GM19452 (cell line): Measurements from ENCODE around the gene CSGALNACT2.
"Not testable (repeated sequence)": the region's sequence is repeated elsewhere in the genome, so short reads cannot be mapped to it uniquely, and the experiment has no call there.

ENCODE experiments used
- ATAC-seq: cut with Tn5 transposase; IDR thresholded peaks from one replicate; pipeline ENCODE4 v1.9.1; 2021; ENCODE audit not compliant: unreplicated experiment

The CSGALNACT2 gene

GRCh38 chr10:43137717-43138020 is 576 bp upstream of the CSGALNACT2 start:
- peak; percentile 15 for ATAC-seq

- ATAC-seq = peak; percentile 38
Measured at GRCh38 chr10:43138757-43139241, 554 bp downstream of the CSGALNACT2 start.

GRCh38 chr10:43141421-43141820 is 3.2 kb downstream of the CSGALNACT2 start:
- ATAC-seq = no peak

- no peak for ATAC-seq
Measured at GRCh38 chr10:43145311-43145710, 7.1 kb downstream of the CSGALNACT2 start.

GRCh38 chr10:43145936-43146335 is 7.7 kb downstream of the CSGALNACT2 start:
- not testable (repeated sequence) for ATAC-seq

- no peak for ATAC-seq
Measured at GRCh38 chr10:43151371-43151770, 13.1 kb downstream of the CSGALNACT2 start.

- no peak for ATAC-seq
Measured at GRCh38 chr10:43153901-43154300, 15.7 kb downstream of the CSGALNACT2 start.

- no peak for ATAC-seq
Measured at GRCh38 chr10:43155221-43155620, 17.0 kb downstream of the CSGALNACT2 start.

GRCh38 chr10:43155741-43156140 is 17.5 kb downstream of the CSGALNACT2 start:
- ATAC-seq = no peak

GRCh38 chr10:43156590-43157341 is 18.5 kb downstream of the CSGALNACT2 start:
- no peak for ATAC-seq

- ATAC-seq = no peak
Measured at GRCh38 chr10:43158636-43159035, 20.4 kb downstream of the CSGALNACT2 start.

- ATAC-seq = peak; percentile 55
Measured at GRCh38 chr10:43160046-43160920, 22.0 kb downstream of the CSGALNACT2 start.

- ATAC-seq = peak; percentile 87
Measured at GRCh38 chr10:43160921-43161255, 22.6 kb downstream of the CSGALNACT2 start.

GRCh38 chr10:43162604-43163003 is 24.4 kb downstream of the CSGALNACT2 start:
- ATAC-seq = no peak

- no peak for ATAC-seq
Measured at GRCh38 chr10:43166207-43166879, 28.1 kb downstream of the CSGALNACT2 start.

- ATAC-seq = peak; percentile 68
Measured at GRCh38 chr10:43166880-43167497, 28.7 kb downstream of the CSGALNACT2 start.

- no peak for ATAC-seq
Measured at GRCh38 chr10:43167498-43167889, 29.2 kb downstream of the CSGALNACT2 start.

GRCh38 chr10:43170491-43170890 is 32.2 kb downstream of the CSGALNACT2 start:
- no peak for ATAC-seq

- ATAC-seq = no peak
Measured at GRCh38 chr10:43172645-43173044, 34.4 kb downstream of the CSGALNACT2 start.

- no peak for ATAC-seq
Measured at GRCh38 chr10:43173120-43173519, 34.9 kb downstream of the CSGALNACT2 start.

- ATAC-seq = no peak
Measured at GRCh38 chr10:43174969-43175368, 36.7 kb downstream of the CSGALNACT2 start.
